A549 (cell line): Measurements from ENCODE around the gene GNAS-AS1. TPM values are rescaled to one million over a fixed set of nuclear protein-coding genes. Genes with fewer than 3 reads are reported as not detected.

Experiments
- ATAC-seq, 2 experiments: fragments of 200-7000 bp in 1 of 2; fragments of >200 bp in 1 of 2; cut with Nextera tagmentation in 1 of 2; cut with Tn5 transposase in 1 of 2; 3 replicates each; pipeline versions ENCODE4 v1.8.0 to v1.9.1; 2018 to 2020; ENCODE audit warnings: mild to moderate bottlenecking in 1 of 2, moderate library complexity in 1 of 2
- CTCF ChIA-PET: fragments of 300-600 bp; sonication (Branson Sonifier 250); formaldehyde crosslinking; extraction: SDS; loops from one replicate; lab custom pipeline; 2021; ENCODE audit warnings: antibody characterized with exemption, inconsistent platforms; lab: Yijun Ruan, JAX
- POLR2A ChIA-PET: fragments of 350-600 bp; formaldehyde crosslinking; extraction: SDS; loops from one replicate; lab custom pipeline; 2021; ENCODE audit warnings: antibody characterized with exemption, inconsistent platforms; lab: Yijun Ruan, JAX
- DNase-seq, 2 experiments: peaks; one replicate each; pipeline versions ENCODE4 v3.0.0 to v3.0.0-alpha.2; 2011 to 2016; ENCODE audit warnings: low read depth in 1 of 2, low spot score in 1 of 2
- FAIRE-seq: peaks from 2 replicates; lab custom pipeline; 2011; peaks lifted over from hg19 to GRCh38; lab: Jason Lieb, UNC
- H3K27ac ChIP-seq, 2 experiments: fragments of >200 bp; sonication (Bioruptor Twin); formaldehyde crosslinking; 3 replicates each; pipeline ENCODE4 v1.5.1; 2016 to 2017
- H3K4me1 ChIP-seq: fragments of >200 bp; sonication (Bioruptor Twin); formaldehyde crosslinking; 3 replicates; pipeline ENCODE4 v1.6.1; 2016
- H3K4me2 ChIP-seq: fragments of >200 bp; sonication (Bioruptor Twin); formaldehyde crosslinking; 3 replicates; pipeline ENCODE4 v1.6.1; 2016
- H3K4me3 ChIP-seq: fragments of >200 bp; sonication (Bioruptor Twin); formaldehyde crosslinking; 3 replicates; pipeline ENCODE4 v1.5.1; 2016
- H3K9me3 ChIP-seq: fragments of >200 bp; sonication (Bioruptor Twin); formaldehyde crosslinking; 3 replicates; pipeline ENCODE4 v1.6.1; 2016
- BHLHE40 ChIP-seq: IDR thresholded peaks from 2 replicates; pipeline ENCODE4 v1.6.1; 2012; ENCODE audit warnings: low read depth, low read length, inconsistent platforms
- CBX2 ChIP-seq: fragments of 200-600 bp; sonication (generic); IDR thresholded peaks from 2 replicates; pipeline ENCODE4 v1.6.1; 2016; ENCODE audit warnings: low read depth, mild to moderate bottlenecking, borderline replicate concordance
- CBX8 ChIP-seq: fragments of 200-600 bp; sonication (generic); IDR thresholded peaks from 2 replicates; pipeline ENCODE4 v1.6.1; 2016
- CHD2 ChIP-seq: fragments of 150-350 bp; IDR thresholded peaks from 2 replicates; pipeline ENCODE4 v1.6.1; 2014; ENCODE audit warnings: low read length; ENCODE audit not compliant: partially characterized antibody
- CHD4 ChIP-seq: fragments of 200-600 bp; sonication (generic); IDR thresholded peaks from 2 replicates; pipeline ENCODE4 v1.6.1; 2016; ENCODE audit warnings: antibody characterized with exemption, mild to moderate bottlenecking, borderline replicate concordance
- CTCF ChIP-seq: fragments of >200 bp; sonication (Bioruptor Twin); formaldehyde crosslinking; IDR thresholded peaks from 3 replicates; pipeline ENCODE4 v1.5.1; 2016
- E2F6 ChIP-seq: IDR thresholded peaks from 2 replicates; pipeline ENCODE4 v1.6.1; 2012; ENCODE audit warnings: low read depth, borderline replicate concordance
- EHF ChIP-seq: fragments of 250-450 bp; sonication (Bioruptor Pico); IDR thresholded peaks from 2 replicates; pipeline ENCODE4 v1.5.0; 2020; ENCODE audit warnings: mild to moderate bottlenecking
- ESRRA ChIP-seq: fragments of 150-350 bp; IDR thresholded peaks from 2 replicates; pipeline ENCODE4 v1.6.1; 2014; ENCODE audit warnings: mild to moderate bottlenecking, low read length, borderline replicate concordance
- FOSB ChIP-seq: fragments of 250-450 bp; sonication (Bioruptor Pico); IDR thresholded peaks from 2 replicates; pipeline ENCODE4 v1.5.0; 2020; ENCODE audit warnings: mild to moderate bottlenecking, moderate library complexity
- GATA3 ChIP-seq: IDR thresholded peaks from 2 replicates; pipeline ENCODE4 v1.6.1; 2012; ENCODE audit warnings: borderline replicate concordance
- HES2 ChIP-seq: fragments of >200 bp; sonication (Bioruptor Twin); formaldehyde crosslinking; IDR thresholded peaks from 2 replicates; pipeline ENCODE4 v1.6.1; 2016
- HEYL ChIP-seq: fragments of 250-450 bp; sonication (Bioruptor Pico); IDR thresholded peaks from 2 replicates; pipeline ENCODE4 v1.8.0; 2021; ENCODE audit warnings: mild to moderate bottlenecking, moderate library complexity
- HOXB13 ChIP-seq: fragments of 250-450 bp; sonication (Bioruptor Pico); IDR thresholded peaks from 2 replicates; pipeline ENCODE4 v1.5.0; 2020; ENCODE audit warnings: low read depth, mild to moderate bottlenecking, moderate library complexity
- HOXB5 ChIP-seq: fragments of 250-450 bp; sonication (Bioruptor Pico); IDR thresholded peaks from 2 replicates; pipeline ENCODE4 v1.5.0; 2020; ENCODE audit warnings: mild to moderate bottlenecking, moderate library complexity
- JUN ChIP-seq, 2 experiments: fragments of >200 bp; sonication (Bioruptor Twin); formaldehyde crosslinking; IDR thresholded peaks; 2 replicates in 1 of 2; 3 replicates in 1 of 2; pipeline ENCODE4 v1.6.1; 2016 to 2017
- KDM1A ChIP-seq: fragments of 200-600 bp; sonication (generic); IDR thresholded peaks from 2 replicates; pipeline ENCODE4 v1.6.1; 2016; ENCODE audit warnings: low read depth, mild to moderate bottlenecking
- KDM5A ChIP-seq: fragments of 200-600 bp; sonication (generic); IDR thresholded peaks from 2 replicates; pipeline ENCODE4 v1.6.1; 2016; ENCODE audit warnings: antibody characterized with exemption, mild to moderate bottlenecking
- NFE2L2 ChIP-seq: fragments of 150-350 bp; conservative IDR thresholded peaks from 2 replicates; pipeline ENCODE4 v1.6.1; 2014; ENCODE audit warnings: low read length
- NR3C1 ChIP-seq: fragments of >200 bp; sonication (Bioruptor Twin); formaldehyde crosslinking; IDR thresholded peaks from 3 replicates; pipeline ENCODE4 v1.6.1; 2017
- PBX3 ChIP-seq: IDR thresholded peaks from 2 replicates; pipeline ENCODE4 v1.6.1; 2012
- POLR2A ChIP-seq: IDR thresholded peaks from 2 replicates; pipeline ENCODE4 v1.6.1; 2012; ENCODE audit warnings: mild to moderate bottlenecking, low read length
- POLR2AphosphoS2 ChIP-seq: conservative IDR thresholded peaks from 2 replicates; pipeline ENCODE4 v1.6.1; 2012; ENCODE audit warnings: low read length, improper control_type of control experiment, inconsistent platforms
- RAD21 ChIP-seq, 2 experiments: fragments of >200 bp in 1 of 2; sonication (Bioruptor Twin) in 1 of 2; formaldehyde crosslinking in 1 of 2; IDR thresholded peaks in 1 of 2; conservative IDR thresholded peaks in 1 of 2; 2 replicates in 1 of 2; 3 replicates in 1 of 2; pipeline ENCODE4 v1.6.1; 2012 to 2018; ENCODE audit warnings: inconsistent platforms in 1 of 2
- RCOR1 ChIP-seq: fragments of 150-350 bp; IDR thresholded peaks from 2 replicates; pipeline ENCODE4 v1.6.1; 2014; ENCODE audit warnings: antibody characterized with exemption, low read length, low read depth
- RFX5 ChIP-seq: fragments of 450-650 bp; IDR thresholded peaks from 2 replicates; pipeline ENCODE4 v1.7.1; 2014; ENCODE audit warnings: antibody characterized with exemption, mild to moderate bottlenecking, moderate library complexity
- SMC3 ChIP-seq: fragments of >200 bp; sonication (Bioruptor Twin); formaldehyde crosslinking; IDR thresholded peaks from 3 replicates; pipeline ENCODE4 v1.6.1; 2018; ENCODE audit warnings: inconsistent platforms
- SREBF2 ChIP-seq: fragments of 450-650 bp; IDR thresholded peaks from 2 replicates; pipeline ENCODE4 v1.6.1; 2014; ENCODE audit warnings: mild to moderate bottlenecking, moderate library complexity
- TP53 ChIP-seq: fragments of 250-450 bp; sonication (Bioruptor Pico); IDR thresholded peaks from 2 replicates; pipeline ENCODE4 v1.5.0; 2021; ENCODE audit warnings: mild to moderate bottlenecking, moderate library complexity
- ZFP36 ChIP-seq: fragments of 450-650 bp; IDR thresholded peaks from 2 replicates; pipeline ENCODE4 v1.6.1; 2014; ENCODE audit warnings: borderline replicate concordance; ENCODE audit not compliant: partially characterized antibody
- ZSCAN20 ChIP-seq: fragments of 250-450 bp; sonication (Bioruptor Pico); IDR thresholded peaks from 2 replicates; pipeline ENCODE4 v1.8.0; 2022; ENCODE audit warnings: mild to moderate bottlenecking, moderate library complexity
- whole genome bisulfite sequencing: methylation state at CpG from one replicate; pipeline ENCODE4 v1.1.6; 2017; ENCODE audit errors: missing lambda C conversion rate; 5-methylcytosine and 5-hydroxymethylcytosine counted together
- polyA plus RNA-seq, 4 experiments: library from polyadenylated mRNA; depleted of rRNA in 3 of 4; stranded (reverse); fragments of >200 nt; fragmentation: RNase III in 1 of 4; extraction: RNeasy Plus Mini Kit Qiagen cat#74134 plus additional on column Dnase treatment in 1 of 4; gene quantifications; 2 replicates in 3 of 4; 3 replicates in 1 of 4; pipeline ENCODE4 v1.2.3, GENCODE V29; 2011 to 2017

Gene GNAS-AS1
- polyA plus RNA-seq, 2 of the 4 experiments (the other 2 are of a cell fraction): not detected

GRCh38 chr20:58840816-58841538 is 9.7 kb downstream of the GNAS-AS1 start:
- peaks cover 8% of the 10 kb centered on the region for H3K4me1 ChIP-seq
- DNase-seq: no peak
- 71% methylated on average over 46 of the region's 51 CpGs for WGBS
- TF ChIP-seq KDM5A: no peak
- TF ChIP-seq TP53 (CRISPR knock-in tag): no peak
- no peak for TF ChIP-seq HOXB5 (CRISPR knock-in tag)
- TF ChIP-seq E2F6: no peak
- no peak for TF ChIP-seq POLR2AphosphoS2
- no peak for TF ChIP-seq BHLHE40
- no peak for TF ChIP-seq RFX5
- TF ChIP-seq ZFP36: no peak
- no peak for TF ChIP-seq POLR2A
- no peak for TF ChIP-seq ESRRA
- no peak for TF ChIP-seq EHF (CRISPR knock-in tag)
- no peak for TF ChIP-seq SMC3
- TF ChIP-seq SREBF2: no peak
- no peak for TF ChIP-seq CBX8
- TF ChIP-seq, all 56 proteins: peak for 0
- no peaks in the 10 kb centered on the region for H3K9me3 ChIP-seq
- H3K4me3 ChIP-seq: no peak overlapping the region
- ATAC-seq (no peak), FAIRE-seq (no peak)
- CTCF ChIA-PET: interaction anchor here (1.0 to 2.5 kb wide), 6 partner anchors 13 to 624 kb away, joined by 3 to 12 read pairs (median 7); no protein-coding TSS in a partner anchor
- no peak overlapping the region for H3K4me2 ChIP-seq
- POLR2A ChIA-PET: no interaction called here
- no peak overlapping the region for H3K27ac ChIP-seq

- peak overlapping the region; percentile 96 for H3K4me2 ChIP-seq
- peak overlapping the region; percentile 46 for H3K4me3 ChIP-seq
- 35% methylated on average over 45 of the region's 67 CpGs for WGBS
- no peaks in the 10 kb centered on the region for H3K9me3 ChIP-seq
- no peak for TF ChIP-seq RAD21 (conservative IDR thresholded peaks at IDR 0.05 in 1 of 2, IDR thresholded peaks at IDR 0.05 in 1 of 2)
- no peak overlapping the region for H3K27ac ChIP-seq
- ChIA-PET POLR2A (interaction anchor here (1.0 kb wide), 1 partner anchor 189 kb away, joined by 5 read pairs; the partner anchor contains the start of gene STX16), CTCF (interaction anchor here (0.8 to 2.5 kb wide), 45 partner anchors 8 to 1242 kb away, joined by 3 to 13 read pairs (median 4); partner anchors contain the start of genes GNAS and STX16)
- ATAC-seq (peak; percentile 42 to 73; a peak in 4 of 6 replicates), FAIRE-seq (no peak), DNase-seq (no peak)
- peaks cover 8% of the 10 kb centered on the region for H3K4me1 ChIP-seq
Observed at GRCh38 chr20:58839991-58840747, 10.5 kb downstream of the GNAS-AS1 start.

GRCh38 chr20:58839474-58839874 is 11.2 kb downstream of the GNAS-AS1 start:
- ChIA-PET POLR2A (interaction anchor here (1.0 kb wide), 1 partner anchor 188 kb away, joined by 5 read pairs; the partner anchor contains the start of gene STX16), CTCF (interaction anchor here (0.7 to 2.5 kb wide), 59 partner anchors 8 to 1257 kb away, joined by 3 to 13 read pairs (median 4); partner anchors contain the start of genes GNAS and STX16)
- 5% methylated on average over 17 of the region's 27 CpGs for WGBS
- no peak overlapping the region for H3K27ac ChIP-seq
- peaks cover 8% of the 10 kb centered on the region for H3K4me1 ChIP-seq
- peak overlapping the region; percentile 46 for H3K4me3 ChIP-seq
- no peaks in the 10 kb centered on the region for H3K9me3 ChIP-seq
- FAIRE-seq: no peak
- ATAC-seq: peak; percentile 87 to 92
- DNase-seq: peak; percentile 57 to 70
- H3K4me2 ChIP-seq: peak overlapping the region; percentile 96
- no peak for TF ChIP-seq HOXB13 (CRISPR knock-in tag)
- TF ChIP-seq NFE2L2: no peak
- TF ChIP-seq CHD4: no peak
- peak; percentile 71 to 81 for TF ChIP-seq RAD21 (conservative IDR thresholded peaks at IDR 0.05 in 1 of 2, IDR thresholded peaks at IDR 0.05 in 1 of 2)
- no peak for TF ChIP-seq CBX2
- no peak for TF ChIP-seq CBX8
- no peak for TF ChIP-seq HES2
- TF ChIP-seq GATA3: no peak
- no peak for TF ChIP-seq PBX3
- no peak for TF ChIP-seq CHD2
- peak; percentile 66 for TF ChIP-seq SMC3
- TF ChIP-seq CTCF: peak; percentile 60
- TF ChIP-seq JUN (IDR thresholded peaks at IDR 0.05): no peak
- TF ChIP-seq HEYL (CRISPR knock-in tag): no peak
- no peak for TF ChIP-seq ZSCAN20
- TF ChIP-seq FOSB (CRISPR knock-in tag): no peak
- TF ChIP-seq KDM1A: no peak
- TF ChIP-seq RCOR1: no peak
- no peak for TF ChIP-seq BHLHE40
- no peak for TF ChIP-seq NR3C1
